ENCODE data around the gene RANBP6.

DNA sequence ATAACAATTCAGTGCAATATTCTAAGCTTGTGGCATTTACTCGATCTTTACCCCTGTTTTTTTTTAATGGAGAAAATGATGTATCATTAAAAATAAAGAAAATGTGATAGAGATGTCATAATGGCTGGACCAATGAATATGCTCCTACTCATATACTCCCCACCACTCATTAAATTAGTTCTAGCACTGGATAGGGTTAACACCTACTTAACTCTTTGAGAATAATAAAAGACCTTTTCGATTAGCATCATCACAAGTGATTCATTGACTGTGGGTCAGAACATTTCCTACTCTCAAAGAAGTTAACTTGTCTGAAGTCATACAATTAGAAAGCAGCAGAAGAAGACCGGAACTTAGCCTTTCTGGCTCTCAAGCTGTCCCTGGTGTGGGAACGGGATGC lies 31.6 kb upstream of the RANBP6 start:
- TF ChIP-seq, protein P1, sequence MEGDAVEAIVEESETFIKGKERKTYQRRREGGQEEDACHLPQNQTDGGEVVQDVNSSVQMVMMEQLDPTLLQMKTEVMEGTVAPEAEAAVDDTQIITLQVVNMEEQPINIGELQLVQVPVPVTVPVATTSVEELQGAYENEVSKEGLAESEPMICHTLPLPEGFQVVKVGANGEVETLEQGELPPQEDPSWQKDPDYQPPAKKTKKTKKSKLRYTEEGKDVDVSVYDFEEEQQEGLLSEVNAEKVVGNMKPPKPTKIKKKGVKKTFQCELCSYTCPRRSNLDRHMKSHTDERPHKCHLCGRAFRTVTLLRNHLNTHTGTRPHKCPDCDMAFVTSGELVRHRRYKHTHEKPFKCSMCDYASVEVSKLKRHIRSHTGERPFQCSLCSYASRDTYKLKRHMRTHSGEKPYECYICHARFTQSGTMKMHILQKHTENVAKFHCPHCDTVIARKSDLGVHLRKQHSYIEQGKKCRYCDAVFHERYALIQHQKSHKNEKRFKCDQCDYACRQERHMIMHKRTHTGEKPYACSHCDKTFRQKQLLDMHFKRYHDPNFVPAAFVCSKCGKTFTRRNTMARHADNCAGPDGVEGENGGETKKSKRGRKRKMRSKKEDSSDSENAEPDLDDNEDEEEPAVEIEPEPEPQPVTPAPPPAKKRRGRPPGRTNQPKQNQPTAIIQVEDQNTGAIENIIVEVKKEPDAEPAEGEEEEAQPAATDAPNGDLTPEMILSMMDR (IDR thresholded peaks at IDR 0.05): no peak
- TF ChIP-seq POLR2A (IDR thresholded peaks at IDR 0.05): no peak
